Vagina (tissue), 2 donors: ENCODE measurements around the gene ETHE1. TPM values are rescaled to one million over a fixed set of nuclear protein-coding genes. Genes with fewer than 3 reads are reported as not detected.

ENCODE experiments used
- DNase-seq, 2 donors: peaks; one replicate each; pipeline ENCODE4 v3.0.0-alpha.2; 2017; ENCODE audit errors: extremely low spot score in 2 of 2
- H3K27ac ChIP-seq: fragments of 200-600 bp; sonication (generic); one replicate; pipeline ENCODE4 v1.5.1; 2019
- H3K27me3 ChIP-seq: fragments of 200-600 bp; sonication (generic); one replicate; pipeline ENCODE4 v1.5.1; 2019
- H3K36me3 ChIP-seq, 2 donors: fragments of 200-600 bp; sonication (generic); one replicate each; pipeline ENCODE4 v1.5.1; 2017 to 2019
- H3K4me1 ChIP-seq: fragments of 200-600 bp; sonication (generic); one replicate; pipeline ENCODE4 v1.5.1; 2019
- H3K4me3 ChIP-seq, 2 donors: fragments of 200-600 bp; sonication (generic); 1 replicate in 1 of 2; 2 replicates in 1 of 2; pipeline ENCODE4 v1.5.1; 2016 to 2019
- H3K9me3 ChIP-seq: fragments of 200-600 bp; sonication (generic); one replicate; pipeline ENCODE4 v1.5.1; 2019
- CTCF ChIP-seq, 3 experiments: fragments of 450-650 bp in 2 of 3; fragments of 200-600 bp in 1 of 3; sonication (generic) in 1 of 3; IDR thresholded peaks; one replicate each; pipeline ENCODE4 v1.5.1; 2017 to 2019; ENCODE audit warnings: antibody characterized with exemption in 3 of 3, mild to moderate bottlenecking in 2 of 3, moderate library complexity in 2 of 3
- POLR2A ChIP-seq, 2 donors: fragments of 450-650 bp; IDR thresholded peaks; one replicate each; pipeline ENCODE4 v1.6.1; 2017; ENCODE audit warnings: antibody characterized with exemption in 2 of 2, mild to moderate bottlenecking in 2 of 2, moderate library complexity in 2 of 2
- POLR2AphosphoS5 ChIP-seq, 2 donors: sonication (generic); formaldehyde crosslinking; IDR thresholded peaks; one replicate each; pipeline ENCODE4 v1.9.0; 2017; ENCODE audit warnings: antibody characterized with exemption in 2 of 2, mild to moderate bottlenecking in 2 of 2, low read depth in 1 of 2; ENCODE audit not compliant: insufficient read depth in 1 of 2
- intact Hi-C: fragments of 100-400 bp; cut with DNase I; formaldehyde crosslinking; loops from one replicate; pipeline ENCODE4 v1.15.1; 2023
- total RNA-seq: library from RNA; depleted of rRNA; stranded (reverse); fragments of >200 nt; gene quantifications from one replicate; pipeline ENCODE4 v1.2.3, GENCODE V29; 2016

Gene ETHE1
- total RNA-seq, 1 donor from 2014 or later, result 74.4 TPM

- Histone ChIP-seq H3K9me3 (peaks cover 7% of the 10 kb centered on the region), H3K36me3 (peaks cover 0 to 18% of the 10 kb centered on the region in 2 donors), H3K4me1 (peaks cover 27% of the 10 kb centered on the region), H3K4me3 (peak overlapping the region in 1 of 2 donors; percentile 61), H3K27me3 (no peaks in the 10 kb centered on the region), H3K27ac (peak overlapping the region; percentile 96)
- intact Hi-C loops, result loop anchor here (5.0 kb wide), 1 partner anchor 42 kb away; the partner anchor contains the start of genes PINLYP and XRCC1
- DNase-seq, result no peak
- no peak for TF ChIP-seq POLR2A (IDR thresholded peaks at IDR 0.05)
- TF ChIP-seq POLR2AphosphoS5 (IDR thresholded peaks at IDR 0.05; ENCODE audit: insufficient read depth in 1 of 2, low read depth in 1 of 2), result peak in 1 of 2 donors; percentile 35
- peak in 2 of 3 experiments; percentile 40 to 54 for TF ChIP-seq CTCF (IDR thresholded peaks at IDR 0.05)
Measured at GRCh38 chr19:43534816-43535761, 8.1 kb upstream of the ETHE1 start.

- H3K27me3 ChIP-seq, result no peaks in the 10 kb centered on the region
- peaks cover 27% of the 10 kb centered on the region for H3K4me1 ChIP-seq
- intact Hi-C loops, result no loop called here
- TF ChIP-seq POLR2AphosphoS5 (IDR thresholded peaks at IDR 0.05; ENCODE audit: insufficient read depth in 1 of 2, low read depth in 1 of 2) (no peak), POLR2A (IDR thresholded peaks at IDR 0.05) (no peak), CTCF (IDR thresholded peaks at IDR 0.05) (no peak)
- peaks cover 0 to 11% of the 10 kb centered on the region in 2 donors for H3K36me3 ChIP-seq
- H3K9me3 ChIP-seq, result peaks cover 6% of the 10 kb centered on the region
- peak overlapping the region; percentile 96 for H3K27ac ChIP-seq
- no peak for DNase-seq
- peak overlapping the region; percentile 58 to 61 for H3K4me3 ChIP-seq
Measured at GRCh38 chr19:43534305-43534815, 7.4 kb upstream of the ETHE1 start.

- Histone ChIP-seq H3K4me1 (peaks cover 28% of the 10 kb centered on the region), H3K4me3 (peak overlapping the region; percentile 58 to 61), H3K9me3 (no peaks in the 10 kb centered on the region), H3K36me3 (peaks cover 0 to 5% of the 10 kb centered on the region in 2 donors), H3K27ac (peak overlapping the region; percentile 96), H3K27me3 (no peaks in the 10 kb centered on the region)
- TF ChIP-seq POLR2AphosphoS5 (IDR thresholded peaks at IDR 0.05; ENCODE audit: insufficient read depth in 1 of 2, low read depth in 1 of 2) (peak; percentile 77 to 82), CTCF (IDR thresholded peaks at IDR 0.05) (no peak)
- intact Hi-C loops, result no loop called here
- peak in 1 of 2 donors; percentile 99 for DNase-seq
Measured at GRCh38 chr19:43533546-43534304, 6.7 kb upstream of the ETHE1 start.

GRCh38 chr19:43532962-43533545, 6.1 kb upstream of the ETHE1 start, which contains the start of gene ZNF575:
Gene ZNF575 (plus strand): TSS chr19:43533188. CDS start chr19:43534423, 1,235 bp downstream.
- Histone ChIP-seq H3K9me3 (no peaks in the 10 kb centered on the region), H3K36me3 (no peaks in the 10 kb centered on the region), H3K4me3 (peak within 1 kb of the TSS; percentile 58 to 61), H3K27me3 (no peaks in the 10 kb centered on the region), H3K4me1 (peaks cover 34% of the 10 kb centered on the region), H3K27ac (peak within 1 kb of the TSS; percentile 96)
- TF ChIP-seq POLR2AphosphoS5 (IDR thresholded peaks at IDR 0.05; ENCODE audit: insufficient read depth in 1 of 2, low read depth in 1 of 2), result peak; percentile 36 to 68
- no peak for TF ChIP-seq CTCF (IDR thresholded peaks at IDR 0.05)
- no peak for TF ChIP-seq POLR2A (IDR thresholded peaks at IDR 0.05)
- intact Hi-C loops, result no loop called here
- DNase-seq, result peak in 1 of 2 donors; percentile 93
